CD4-positive, alpha-beta T cell treated with Interleukin-2 at 100 ng/mL for 4 hours (primary cell): ENCODE measurements around the gene STAT1.
"Not testable (repeated sequence)": the region's sequence is repeated elsewhere in the genome, so short reads cannot be mapped to it uniquely, and the experiment has no call there.

Source experiments
- DNase-seq: peaks from one replicate; pipeline ENCODE4 v3.0.0-alpha.2; 2020; ENCODE audit warnings: low spot score

The STAT1 gene

DNA sequence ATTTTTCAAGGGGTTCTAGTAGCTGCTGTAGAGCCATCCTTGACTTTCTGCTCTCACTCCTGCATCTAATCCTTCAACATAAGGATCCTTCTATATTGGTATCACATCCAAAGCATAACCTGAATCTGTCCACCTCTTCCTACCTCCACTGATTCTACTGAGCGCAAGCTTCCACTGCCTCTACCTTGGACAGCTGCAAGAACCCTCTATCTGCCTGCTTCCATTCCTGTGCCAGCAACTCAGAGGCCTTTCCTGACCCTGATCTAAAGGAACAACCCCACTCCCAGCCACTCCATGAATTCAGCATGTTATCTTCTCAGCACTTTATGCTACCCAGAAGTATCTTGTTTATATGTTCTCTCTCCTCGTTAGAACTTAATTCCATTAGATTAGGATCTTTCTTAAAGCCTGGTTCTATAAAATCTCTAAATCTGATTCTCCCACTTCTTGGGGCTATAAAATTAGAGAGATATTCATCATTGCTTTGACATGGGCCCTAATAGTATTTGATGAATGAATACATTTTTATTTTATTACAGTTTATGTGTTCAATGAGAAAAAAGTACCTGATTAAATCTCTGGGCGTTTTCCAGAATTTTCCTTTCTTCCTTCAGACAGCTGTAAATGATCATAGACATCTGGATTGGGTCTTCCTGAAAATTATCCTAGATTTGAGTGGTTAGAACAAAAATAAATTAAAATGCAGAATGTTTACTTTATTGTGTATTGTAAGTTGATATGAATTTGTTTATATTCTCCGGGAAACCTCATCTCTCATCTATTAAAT is 6.8 kb downstream of the STAT1 start:
- no peak for DNase-seq

DNA sequence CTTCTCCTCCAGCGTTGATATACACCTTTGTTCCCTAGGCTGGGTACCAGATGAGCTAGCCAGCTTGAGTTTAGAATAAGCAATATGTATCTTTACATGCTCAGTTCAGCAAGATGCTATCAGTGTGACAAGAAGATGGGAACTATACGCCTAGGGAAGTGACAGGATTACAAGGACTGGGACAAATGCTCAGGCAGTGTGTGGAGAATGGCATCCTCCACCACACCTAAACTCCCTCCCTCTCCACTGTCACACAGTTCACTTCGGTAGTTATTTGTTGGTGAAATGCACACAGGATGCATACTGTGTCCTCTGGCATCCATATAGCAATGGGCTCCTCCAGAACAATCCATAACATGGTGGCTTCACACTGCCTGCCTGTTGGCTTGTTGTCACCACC is 7.7 kb downstream of the STAT1 start:
- no peak for DNase-seq

DNA sequence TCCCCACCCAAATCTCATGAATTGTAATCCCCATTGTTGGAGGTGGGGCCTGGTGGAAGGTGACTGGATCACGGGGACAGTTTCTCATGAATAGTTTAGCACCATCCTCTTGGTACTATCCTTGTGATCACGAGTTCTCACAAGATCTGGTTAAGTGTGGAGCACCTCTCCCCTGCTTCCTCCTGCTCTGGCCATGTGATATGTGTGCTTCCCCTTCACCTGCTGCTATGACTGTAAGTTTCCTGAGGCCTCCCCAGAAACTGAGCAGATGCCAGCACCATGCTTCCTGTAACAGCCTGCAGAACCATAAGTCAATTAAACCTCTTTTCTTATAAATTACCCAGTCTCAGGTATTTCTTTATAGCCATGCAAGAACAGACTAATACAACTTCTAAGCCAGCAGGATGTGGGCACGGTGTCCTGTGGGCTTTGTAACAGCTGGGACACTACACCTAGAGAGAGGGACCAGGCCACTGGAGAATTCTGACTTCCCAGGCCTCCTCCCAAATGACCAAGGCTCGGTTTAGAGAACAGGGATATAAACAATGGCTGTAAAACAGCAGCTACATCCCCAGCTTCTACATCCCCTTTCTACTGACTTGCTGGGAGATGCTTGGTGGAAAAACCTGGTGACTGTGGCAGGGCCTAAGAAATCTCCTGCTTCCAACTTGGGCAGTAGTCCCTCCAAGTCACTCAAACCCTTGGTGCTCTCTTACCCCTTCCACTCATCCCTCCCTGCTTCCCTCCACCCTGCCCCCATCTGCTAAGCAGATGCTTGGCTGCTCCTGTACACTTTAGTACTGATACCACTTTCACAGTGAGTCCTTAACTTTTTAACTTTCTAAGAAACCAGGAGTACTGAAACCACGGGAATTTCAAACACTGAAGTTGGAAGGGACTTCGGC is 10.3 kb downstream of the STAT1 start:
- no peak for DNase-seq

DNA sequence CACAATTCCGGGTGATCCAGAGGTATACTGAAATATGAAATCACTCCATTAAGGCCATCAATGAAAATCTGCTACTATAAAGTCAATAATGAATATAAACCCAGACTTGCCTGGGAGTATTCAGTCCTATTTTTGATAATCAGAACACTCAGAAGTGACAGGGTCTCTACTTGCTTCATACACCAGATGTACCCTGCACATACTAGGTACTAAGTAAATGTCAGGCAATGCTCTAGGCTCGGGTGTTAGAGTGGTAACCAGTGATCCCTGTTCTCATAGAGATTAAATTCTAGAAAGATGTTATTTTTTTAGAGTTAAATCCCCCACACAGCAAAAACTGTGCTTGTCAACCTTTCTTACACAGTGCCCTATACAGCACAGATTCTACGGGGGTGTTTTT is 12.3 kb downstream of the STAT1 start:
- no peak for DNase-seq

DNA sequence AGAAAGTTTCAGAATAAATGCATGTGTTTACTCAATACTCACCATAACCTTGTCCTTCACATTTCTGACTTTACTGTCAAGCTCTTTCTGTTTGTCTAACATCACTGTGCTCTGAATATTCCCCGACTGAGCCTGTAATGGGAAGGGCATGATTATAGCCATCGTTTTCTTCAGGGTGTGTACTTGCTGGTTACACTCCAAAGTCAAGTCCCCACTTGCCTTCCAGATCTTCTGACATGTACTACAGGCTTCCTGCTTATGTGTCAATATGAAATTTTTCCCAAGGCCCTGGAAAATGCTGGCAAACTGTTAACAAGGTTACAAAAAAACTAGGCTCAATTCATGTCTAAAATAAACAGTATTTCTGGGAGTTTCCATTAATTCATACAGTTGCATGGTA is 12.9 kb downstream of the STAT1 start:
- no peak for DNase-seq

DNA sequence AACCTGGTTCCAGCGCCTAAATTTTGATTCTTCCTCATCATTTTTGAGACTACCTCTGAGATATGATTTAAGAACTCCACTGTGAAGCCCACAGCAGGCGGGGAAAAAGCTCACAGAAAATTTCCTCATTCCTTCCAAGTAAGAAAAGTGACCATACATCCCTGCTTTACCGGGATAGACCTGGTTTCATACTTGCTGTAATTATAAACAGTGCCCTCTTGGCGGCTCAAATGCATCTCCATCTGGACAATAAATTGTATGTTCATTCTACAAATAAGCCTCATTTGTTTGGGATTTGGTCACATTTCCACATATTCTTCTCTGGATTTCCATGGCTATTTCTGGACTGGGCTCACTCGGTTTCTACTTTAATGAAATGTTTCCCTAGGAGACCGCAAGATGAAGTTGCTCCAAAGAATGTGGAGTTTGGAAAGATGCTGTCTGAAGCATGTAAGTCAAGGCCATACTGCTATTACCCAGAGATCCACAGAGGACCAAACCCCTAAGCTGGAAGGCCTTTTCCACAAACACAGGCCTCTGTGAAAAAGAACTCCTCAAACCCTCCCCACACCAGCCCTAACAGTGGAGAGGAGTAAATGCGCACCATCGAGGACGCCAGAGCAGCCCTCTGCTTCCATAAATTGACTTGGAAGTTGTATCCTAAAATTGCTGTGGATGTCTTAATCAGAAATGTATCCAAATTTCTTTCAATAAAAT is 13.9 kb downstream of the STAT1 start:
- no peak for DNase-seq

DNA sequence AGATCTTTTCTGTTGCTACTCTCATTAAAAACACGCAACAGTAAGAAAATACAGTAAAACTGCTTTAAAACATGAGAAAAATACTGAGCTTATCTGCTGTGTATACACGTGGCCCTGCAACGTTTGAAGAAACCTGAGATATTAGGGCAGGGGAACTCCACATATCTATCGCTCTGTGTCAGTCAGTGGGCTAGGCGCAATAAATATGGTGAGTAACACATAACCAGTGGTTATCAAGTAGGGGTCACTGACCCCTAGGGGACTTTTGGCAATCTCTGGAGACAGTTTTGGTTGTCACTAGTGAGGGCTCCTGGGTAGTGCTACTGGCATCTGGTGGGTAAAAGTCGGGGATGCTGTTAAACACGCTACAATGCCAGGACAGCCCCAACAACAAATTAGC is 14.9 kb downstream of the STAT1 start:
- peak; percentile 30 for DNase-seq

DNA sequence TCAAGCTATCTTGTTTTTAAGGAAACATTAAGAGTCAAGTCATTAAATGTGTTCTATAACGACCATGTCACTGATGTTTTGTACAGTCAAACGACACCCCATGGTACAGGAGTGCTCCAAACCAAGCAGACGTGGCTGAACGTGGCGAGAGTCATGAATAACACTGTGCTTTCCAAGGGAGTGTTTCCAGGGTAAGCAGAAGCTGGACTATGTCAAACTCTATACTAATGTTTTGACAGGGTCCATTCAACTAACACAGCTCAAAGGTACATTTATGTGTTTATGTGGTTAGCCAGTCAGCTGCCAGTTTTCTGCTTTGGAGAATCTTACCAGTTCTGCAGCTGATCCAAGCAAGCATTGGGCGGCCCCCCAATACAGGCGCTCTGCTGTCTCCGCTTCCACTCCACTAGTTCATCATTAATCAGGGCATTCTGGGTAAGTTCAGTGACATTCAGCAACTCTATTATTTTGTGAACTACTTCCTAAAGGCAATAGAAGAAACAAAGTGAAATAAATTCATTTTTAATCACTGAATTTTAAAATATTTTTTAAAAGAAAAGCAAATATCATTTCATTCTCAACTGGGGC is 16.4 kb downstream of the STAT1 start:
- no peak for DNase-seq

DNA sequence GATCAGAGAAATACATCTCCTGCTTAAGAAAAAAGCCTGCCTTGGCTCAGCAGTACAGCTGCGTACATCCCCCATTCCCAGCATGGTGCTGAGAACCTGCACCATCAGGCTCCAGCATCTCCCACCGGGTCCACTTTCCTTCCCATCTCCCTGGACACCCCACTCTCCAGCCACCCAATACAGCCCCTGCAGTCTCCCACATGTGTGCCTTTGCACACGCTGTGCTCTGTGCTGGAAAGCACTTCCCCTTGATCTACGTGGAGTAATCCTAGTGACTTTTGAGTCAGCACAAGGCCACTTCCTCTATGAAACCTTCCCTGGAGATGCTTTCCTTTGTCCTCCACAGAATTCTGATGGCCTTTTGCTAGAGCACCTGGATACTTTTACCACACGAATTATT is 17.0 kb downstream of the STAT1 start:
- DNase-seq = no peak

DNA sequence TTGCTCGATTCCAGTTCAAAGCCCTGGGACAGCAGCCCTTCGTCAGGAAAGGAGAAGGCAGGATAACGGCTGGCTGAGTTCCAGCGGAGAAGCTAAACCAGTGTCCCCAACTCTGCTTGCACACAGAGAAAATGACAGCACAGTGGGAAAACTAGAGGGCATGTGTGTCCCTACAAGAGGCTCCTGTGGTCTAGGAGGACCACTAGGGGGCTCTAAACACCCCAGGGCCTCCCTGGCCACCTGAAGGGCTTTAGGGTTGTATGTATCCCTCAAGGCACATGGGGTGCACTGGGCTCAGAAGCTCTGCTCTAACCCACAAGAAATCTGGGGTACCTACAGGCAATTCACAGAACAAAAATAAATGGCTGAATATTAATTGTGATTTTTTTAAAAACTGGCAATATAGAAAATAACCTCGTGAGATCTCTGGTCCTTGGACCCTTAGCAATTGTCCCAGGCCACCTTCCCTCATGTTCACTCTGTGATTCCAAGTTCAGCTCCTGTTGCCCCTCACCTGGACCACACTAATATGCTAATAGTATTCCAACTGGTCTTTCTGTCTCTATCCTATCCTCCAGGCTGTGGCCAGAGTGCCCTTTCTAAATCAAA is 17.5 kb downstream of the STAT1 start:
- peak; percentile 58 for DNase-seq

DNA sequence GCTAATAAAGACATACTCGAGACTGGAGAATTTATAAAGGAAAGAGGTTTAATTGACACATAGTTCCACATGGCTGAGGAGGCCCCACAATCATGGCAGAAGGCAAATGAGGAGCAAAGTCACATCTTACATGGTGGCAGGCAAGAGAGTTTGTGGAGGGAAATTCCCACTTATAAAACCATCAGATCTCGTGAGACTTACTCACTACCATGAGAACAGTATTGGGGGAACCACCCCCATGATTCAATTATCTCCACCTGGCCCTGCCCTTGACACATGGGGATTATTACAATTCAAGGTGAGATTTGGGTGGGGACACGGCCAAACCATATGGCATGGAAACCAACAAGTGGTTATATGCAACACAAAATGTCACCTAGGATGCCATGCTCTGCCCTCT is 18.7 kb downstream of the STAT1 start:
- DNase-seq = not testable (repeated sequence)

DNA sequence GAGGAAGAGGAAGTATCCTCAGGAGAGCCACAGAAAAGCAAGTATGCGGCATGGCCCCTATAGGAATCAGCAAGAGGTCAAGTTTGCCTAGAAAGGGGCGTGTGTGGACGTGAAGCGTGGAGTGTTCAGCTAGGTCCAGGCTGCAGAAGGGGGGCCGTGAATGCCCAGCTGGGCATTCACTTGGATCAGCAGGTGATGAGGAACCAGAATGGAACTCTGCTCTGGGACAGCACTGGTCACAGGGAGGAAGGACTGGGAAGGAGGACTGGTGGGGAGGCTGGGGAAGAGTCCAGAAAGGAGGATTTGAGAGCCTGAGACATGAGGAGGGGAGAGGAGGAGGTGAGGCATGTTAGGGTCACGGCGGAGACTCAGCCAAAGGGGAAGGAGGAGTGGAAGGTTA is 19.8 kb downstream of the STAT1 start:
- DNase-seq = no peak

DNA sequence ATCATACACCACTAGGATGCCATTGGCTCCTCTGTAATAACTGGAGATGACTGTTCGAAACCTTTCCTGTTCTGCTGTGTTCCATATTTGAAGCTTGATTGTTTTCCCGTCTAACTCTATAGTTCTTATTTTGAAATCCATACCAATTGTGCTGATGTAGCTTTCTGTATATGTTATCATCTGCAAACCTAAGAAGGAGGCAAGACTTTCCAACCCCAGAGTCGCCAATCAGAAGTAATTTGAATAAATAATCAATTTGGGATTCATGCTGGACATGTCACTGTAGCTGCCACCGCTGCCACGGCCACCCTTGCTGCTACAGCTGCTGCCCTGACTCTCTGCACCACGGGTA is 20.7 kb downstream of the STAT1 start:
- DNase-seq = no peak

DNA sequence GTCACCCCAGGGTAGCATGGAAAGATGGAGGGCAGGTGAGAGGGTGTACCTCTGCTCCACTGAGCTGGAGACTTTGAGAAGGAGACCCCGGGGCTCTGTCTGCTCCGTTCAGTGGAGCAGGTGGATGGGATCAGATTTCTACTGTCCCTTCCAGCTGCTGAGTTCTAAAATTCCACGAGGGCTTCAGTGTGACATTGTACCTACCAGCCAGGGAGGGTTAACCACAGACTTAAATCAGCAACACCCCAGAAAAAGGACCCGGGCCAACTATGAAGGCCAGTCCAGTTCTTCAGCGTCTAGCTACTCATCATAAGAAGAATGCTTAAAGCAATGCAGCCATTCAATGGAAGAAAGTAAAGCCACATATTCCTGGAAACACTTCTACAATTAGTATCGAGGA is 23.8 kb downstream of the STAT1 start:
- DNase-seq = no peak

DNA sequence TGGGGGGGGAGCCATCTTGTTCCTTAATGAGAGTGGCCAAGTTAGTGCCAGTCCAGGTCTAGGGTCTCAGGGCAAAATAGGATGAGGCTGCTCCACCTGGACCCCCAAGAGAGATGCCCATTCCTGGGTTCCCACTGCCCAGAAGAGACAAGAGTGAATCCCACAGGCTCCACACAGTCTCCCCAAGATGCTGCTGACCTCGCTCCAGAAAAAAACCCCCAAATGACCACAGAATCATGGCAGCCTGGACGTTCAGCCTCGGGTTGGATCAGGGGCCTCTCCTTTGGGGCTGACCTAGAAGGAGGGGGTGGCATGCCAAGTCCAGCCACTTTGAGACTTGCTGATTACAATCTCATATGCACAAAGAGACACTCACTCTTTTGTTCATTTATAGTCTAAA is 25.1 kb downstream of the STAT1 start:
- DNase-seq = no peak

DNA sequence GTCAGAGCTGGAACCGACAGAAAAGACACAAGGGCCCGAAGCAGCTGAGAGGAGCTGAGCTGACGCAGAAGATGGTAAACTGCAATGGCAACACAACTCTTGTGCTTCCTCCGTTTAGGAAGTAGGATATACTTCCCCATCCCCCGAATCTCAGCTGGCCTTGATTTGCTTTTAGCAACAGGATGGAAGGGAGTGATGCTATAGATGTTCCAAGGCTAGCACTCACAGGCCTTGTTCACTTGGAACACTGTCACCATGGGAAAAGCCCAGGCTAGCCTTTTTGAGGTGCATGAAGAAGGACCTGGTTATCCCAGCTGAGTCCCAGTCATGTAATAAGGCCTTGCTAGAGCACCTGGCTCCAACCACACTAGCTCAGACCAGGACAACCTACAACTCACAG is 26.0 kb downstream of the STAT1 start:
- DNase-seq = no peak

DNA sequence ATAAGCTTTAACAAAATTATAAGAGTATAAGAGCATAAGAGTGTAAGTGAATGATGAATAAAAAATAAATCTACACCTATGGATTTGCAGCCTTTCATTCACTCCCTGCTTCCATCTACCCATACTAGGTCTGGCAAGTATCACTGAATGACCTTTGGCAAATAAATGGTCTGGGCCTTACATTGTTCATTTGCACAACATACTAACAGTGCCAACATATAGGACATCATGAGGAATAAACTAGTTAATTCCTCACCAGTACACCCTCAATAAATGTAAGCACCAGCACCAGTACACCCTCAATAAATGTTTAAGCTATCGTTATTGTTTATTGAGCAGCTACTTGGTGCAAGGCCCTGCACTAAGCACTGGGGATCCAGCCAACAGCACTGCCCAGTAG is 26.9 kb downstream of the STAT1 start:
- DNase-seq = no peak

DNA sequence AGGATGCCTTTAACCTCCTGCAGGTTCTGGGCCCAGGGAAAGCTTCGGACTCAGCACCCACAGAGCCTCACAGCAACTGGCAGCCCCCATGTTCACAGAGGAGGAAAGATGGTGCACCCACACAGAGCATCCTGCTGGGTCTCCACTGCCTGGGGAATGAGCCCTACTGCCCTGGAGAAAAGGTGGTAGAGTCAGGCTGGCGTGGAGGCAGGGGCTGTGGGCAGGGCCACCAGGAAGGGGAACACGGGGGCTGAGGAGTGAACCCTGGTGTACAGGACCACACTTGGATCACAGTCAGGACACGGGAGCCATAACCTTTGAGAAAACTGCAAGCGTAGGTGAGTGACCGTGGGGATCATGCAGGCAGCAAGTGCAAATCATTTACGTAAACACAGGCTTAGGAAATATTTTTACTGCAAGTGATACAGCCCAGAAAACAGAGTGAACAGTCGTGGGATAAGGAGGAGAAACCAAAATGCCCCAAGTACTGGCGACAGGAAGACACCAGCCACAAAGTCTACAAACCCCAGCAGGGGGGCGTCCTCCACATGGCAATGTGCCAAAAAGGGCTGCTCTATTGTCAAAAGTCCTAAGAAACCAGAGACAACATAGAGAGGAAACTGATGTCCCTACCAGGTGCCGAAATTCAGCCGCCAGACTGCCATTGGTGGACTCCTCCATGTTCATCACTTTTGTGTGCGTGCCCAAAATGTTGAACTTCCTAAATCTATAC is 27.6 kb downstream of the STAT1 start:
- DNase-seq = no peak

DNA sequence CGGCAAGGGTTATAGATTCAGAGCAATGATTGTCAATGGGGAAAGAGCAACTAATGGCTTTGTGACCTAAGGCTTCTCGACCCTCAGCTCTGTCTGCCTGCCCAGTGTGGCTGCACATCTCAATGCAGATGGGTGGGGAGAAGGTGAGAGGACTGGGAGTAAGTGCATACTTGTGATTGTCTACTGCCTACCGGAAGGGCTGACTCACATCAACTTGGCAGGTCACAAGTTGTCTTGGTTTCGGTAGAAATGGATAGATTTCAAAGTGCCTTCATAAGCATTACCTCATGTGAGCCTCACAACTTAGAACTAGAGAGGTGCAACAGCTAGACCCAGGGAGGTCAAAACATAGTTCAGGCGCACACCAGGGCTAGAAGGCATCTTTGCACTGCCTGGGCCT is 29.4 kb downstream of the STAT1 start:
- DNase-seq = peak; percentile 32

DNA sequence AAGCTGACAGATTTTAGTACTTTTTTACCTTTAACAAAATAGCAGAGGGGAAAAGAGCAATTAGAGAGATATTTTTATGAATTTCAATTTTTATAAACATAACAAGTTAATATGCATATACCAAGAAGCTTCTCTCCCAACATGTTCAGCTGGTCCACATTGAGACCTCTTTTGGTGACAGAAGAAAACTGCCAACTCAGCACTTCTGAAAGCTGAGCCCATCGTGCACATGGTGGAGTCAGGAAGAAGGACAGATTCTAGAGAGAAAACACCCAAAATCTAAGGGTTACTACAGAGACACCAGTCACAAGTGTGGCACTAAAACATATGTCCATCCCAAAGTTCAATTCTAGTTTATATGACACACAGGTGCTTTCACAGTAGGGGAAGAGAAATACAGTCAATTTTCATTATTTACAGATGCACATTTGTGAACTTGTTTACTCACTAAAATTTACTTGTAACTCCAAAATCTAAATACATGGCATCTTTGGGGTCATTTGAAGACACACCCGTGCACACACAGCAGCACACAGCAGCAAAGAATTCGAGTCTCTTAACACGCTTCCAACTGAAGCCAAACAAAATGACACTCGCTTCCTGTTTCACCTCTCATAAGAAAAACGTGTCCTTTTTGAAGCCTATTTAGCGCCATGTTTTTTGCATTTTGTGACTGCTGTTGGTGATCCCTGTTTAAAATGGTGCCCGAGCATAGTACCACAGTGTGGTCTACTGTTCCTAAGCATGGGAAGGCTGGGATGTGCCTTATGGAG is 31.5 kb downstream of the STAT1 start:
- no peak for DNase-seq

DNA sequence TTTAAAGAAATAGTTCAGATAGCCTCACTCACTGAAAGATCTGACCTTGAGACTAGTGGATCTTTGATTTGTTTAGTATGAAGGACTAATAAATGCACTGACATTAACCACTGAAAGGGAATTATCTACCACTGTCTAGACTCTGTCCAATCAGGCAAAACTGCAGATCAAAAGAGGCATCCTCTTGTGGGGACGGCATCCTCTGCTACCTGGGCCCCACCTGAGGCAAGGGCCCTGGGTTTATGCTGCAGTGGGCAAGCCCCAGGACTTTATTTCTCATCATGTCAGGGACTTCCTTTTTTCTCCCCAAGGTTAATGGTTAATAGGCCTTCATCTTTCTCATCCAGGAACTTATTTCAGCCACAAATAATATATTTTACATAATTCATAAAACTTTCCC is 32.2 kb downstream of the STAT1 start:
- DNase-seq = no peak
